K562 (cell line): Measurements from ENCODE around the gene RXFP1. TPM values are rescaled to one million over a fixed set of nuclear protein-coding genes. Genes with fewer than 3 reads are reported as not detected.
"Not testable (repeated sequence)": the region's sequence is repeated elsewhere in the genome, so short reads cannot be mapped to it uniquely, and the experiment has no call there.

ENCODE experiments used
- ATF1 ChIP-seq, 2 experiments: fragments of 450-650 bp in 1 of 2; IDR thresholded peaks; 2 replicates each; pipeline ENCODE4 v1.6.1; 2016; ENCODE audit warnings: missing compliant biosample characterization in 1 of 2, missing genetic modification characterization in 1 of 2
- CCNT2 ChIP-seq: IDR thresholded peaks from 2 replicates; pipeline ENCODE4 v1.6.1; 2011; ENCODE audit warnings: borderline replicate concordance, low read depth, mild to moderate bottlenecking, moderate library complexity, mixed read lengths, low read length; ENCODE audit not compliant: insufficient read length; ENCODE audit errors: extremely low read depth
- DACH1 ChIP-seq: fragments of 450-650 bp; IDR thresholded peaks from 2 replicates; pipeline ENCODE4 v1.6.1; 2018; ENCODE audit not compliant: partially characterized antibody
- DPF2 ChIP-seq: fragments of 450-650 bp; IDR thresholded peaks from 2 replicates; pipeline ENCODE4 v1.6.1; 2016
- ESRRA ChIP-seq: fragments of 450-650 bp; IDR thresholded peaks from 2 replicates; pipeline ENCODE4 v1.6.1; 2014; ENCODE audit warnings: low read depth, mild to moderate bottlenecking, moderate library complexity, borderline replicate concordance
- FOXK2 ChIP-seq, 2 experiments: fragments of 450-650 bp; IDR thresholded peaks in 1 of 2; conservative IDR thresholded peaks in 1 of 2; 2 replicates each; pipeline ENCODE4 v1.6.1; 2016; ENCODE audit warnings: low read depth in 2 of 2, mild to moderate bottlenecking in 1 of 2
- GATA2 ChIP-seq: sonication (generic); formaldehyde crosslinking; IDR thresholded peaks from 2 replicates; pipeline ENCODE4 v1.4.0; 2020; ENCODE audit warnings: mild to moderate bottlenecking, missing genetic modification reagents
- HNRNPLL ChIP-seq: fragments of 200-400 bp; formaldehyde crosslinking; IDR thresholded peaks from 2 replicates; pipeline ENCODE4 v1.6.1; 2017; ENCODE audit warnings: low read length, low read depth, mild to moderate bottlenecking; ENCODE audit not compliant: poor library complexity, severe bottlenecking
- KDM1A ChIP-seq, 2 experiments: fragments of 450-650 bp; IDR thresholded peaks; 2 replicates each; pipeline ENCODE4 v1.6.1; 2016; ENCODE audit warnings: mild to moderate bottlenecking in 2 of 2
- NCOR1 ChIP-seq: fragments of 450-650 bp; IDR thresholded peaks from 2 replicates; pipeline ENCODE4 v1.6.1; 2016; ENCODE audit warnings: mild to moderate bottlenecking, moderate library complexity
- NR2C2 ChIP-seq, 2 experiments: fragments of 200-800 bp in 1 of 2; sonication (Bioruptor generic) in 1 of 2; sonication (generic) in 1 of 2; formaldehyde crosslinking in 1 of 2; IDR thresholded peaks; 2 replicates each; pipeline versions ENCODE4 v1.6.1 to v1.8.0; 2016 to 2022; ENCODE audit warnings: mild to moderate bottlenecking in 1 of 2, missing compliant biosample characterization in 1 of 2, missing genetic modification characterization in 1 of 2, missing genetic modification reagents in 1 of 2
- RCOR1 ChIP-seq, 2 experiments: IDR thresholded peaks; 2 replicates each; pipeline ENCODE4 v1.6.1; 2012; ENCODE audit warnings: low read depth in 2 of 2, low read length in 2 of 2, borderline replicate concordance in 1 of 2, improper control_type of control experiment in 1 of 2
- SMARCE1 ChIP-seq: fragments of 450-650 bp; IDR thresholded peaks from 2 replicates; pipeline ENCODE4 v1.7.1; 2016; ENCODE audit warnings: mild to moderate bottlenecking
- TAF7 ChIP-seq: fragments of 450-650 bp; IDR thresholded peaks from 2 replicates; pipeline ENCODE4 v1.6.1; 2016; ENCODE audit warnings: missing genetic modification characterization, missing compliant biosample characterization
- TBL1XR1 ChIP-seq, 2 experiments: IDR thresholded peaks; 2 replicates each; pipeline ENCODE4 v1.6.1; 2012; ENCODE audit warnings: improper control_type of control experiment in 2 of 2, low read length in 2 of 2, mild to moderate bottlenecking in 1 of 2
- TCF3 ChIP-seq: sonication (generic); formaldehyde crosslinking; IDR thresholded peaks from 2 replicates; pipeline ENCODE4 v1.4.0; 2020; ENCODE audit warnings: mild to moderate bottlenecking, missing genetic modification reagents
- TRIM24 ChIP-seq, 2 experiments: fragments of 450-650 bp; IDR thresholded peaks; 2 replicates each; pipeline ENCODE4 v1.6.1; 2016
- ZEB2 ChIP-seq: fragments of 450-650 bp; IDR thresholded peaks from 2 replicates; pipeline ENCODE4 v1.6.1; 2016
- ZNF431 ChIP-seq: sonication (generic); formaldehyde crosslinking; IDR thresholded peaks from 2 replicates; pipeline ENCODE4 v1.8.0; 2022; ENCODE audit warnings: mild to moderate bottlenecking, missing genetic modification reagents
- ZNF644 ChIP-seq: fragments of 200-800 bp; sonication (Bioruptor generic); IDR thresholded peaks from 2 replicates; pipeline ENCODE4 v1.6.1; 2016; ENCODE audit warnings: low read depth, missing genetic modification characterization, missing compliant biosample characterization
- polyA plus RNA-seq, 8 experiments: library from polyadenylated mRNA; depleted of rRNA in 4 of 8; stranded (reverse) in 5 of 8; unstranded in 3 of 8; fragments of >200 nt; fragmentation: Nextera tagmentation in 2 of 8; fragmentation: Illumina TruSeq in 1 of 8; extraction: Ambion mirVana in 2 of 8; extraction: Trizol in 1 of 8; gene quantifications; 2 replicates each; pipeline versions ENCODE4 v1.2.1 to v1.2.3, GENCODE V29; 2011 to 2014; ENCODE audit warnings: inconsistent platforms in 1 of 8, missing spikeins in 1 of 8
- total RNA-seq, 7 experiments: library from RNA; depleted of rRNA in 6 of 7; stranded (reverse); fragments of >200 nt in 6 of 7; fragmentation: Illumina TruSeq in 2 of 7; extraction: Trizol in 2 of 7; gene quantifications; 2 replicates each; pipeline versions ENCODE4 v1.2.1 to v1.2.3, GENCODE V29; 2011 to 2021; ENCODE audit warnings: low replicate concordance in 1 of 7
- TF ChIP-seq, protein P1 (sequence below), 2 experiments: fragments of 450-650 bp in 1 of 2; sonication (generic) in 1 of 2; formaldehyde crosslinking in 1 of 2; IDR thresholded peaks in 1 of 2; conservative IDR thresholded peaks in 1 of 2; 2 replicates each; pipeline versions ENCODE4 v1.6.1 to v1.8.1; 2016 to 2023; ENCODE audit warnings: mild to moderate bottlenecking in 2 of 2, moderate library complexity in 2 of 2, inconsistent platforms in 1 of 2, missing genetic modification reagents in 1 of 2
- TF ChIP-seq, protein P2 (sequence below): fragments of 450-650 bp; IDR thresholded peaks from 2 replicates; pipeline ENCODE4 v1.6.1; 2017; ENCODE audit warnings: antibody characterized with exemption, mild to moderate bottlenecking

RXFP1 gene
- total and polyA plus RNA-seq, 9 of the 15 experiments (the other 6 are each of a cell fraction or from before 2014, with no cell fraction given), result 0.03 to 0.06 (median 0.04) TPM; not detected in 6

DNA sequence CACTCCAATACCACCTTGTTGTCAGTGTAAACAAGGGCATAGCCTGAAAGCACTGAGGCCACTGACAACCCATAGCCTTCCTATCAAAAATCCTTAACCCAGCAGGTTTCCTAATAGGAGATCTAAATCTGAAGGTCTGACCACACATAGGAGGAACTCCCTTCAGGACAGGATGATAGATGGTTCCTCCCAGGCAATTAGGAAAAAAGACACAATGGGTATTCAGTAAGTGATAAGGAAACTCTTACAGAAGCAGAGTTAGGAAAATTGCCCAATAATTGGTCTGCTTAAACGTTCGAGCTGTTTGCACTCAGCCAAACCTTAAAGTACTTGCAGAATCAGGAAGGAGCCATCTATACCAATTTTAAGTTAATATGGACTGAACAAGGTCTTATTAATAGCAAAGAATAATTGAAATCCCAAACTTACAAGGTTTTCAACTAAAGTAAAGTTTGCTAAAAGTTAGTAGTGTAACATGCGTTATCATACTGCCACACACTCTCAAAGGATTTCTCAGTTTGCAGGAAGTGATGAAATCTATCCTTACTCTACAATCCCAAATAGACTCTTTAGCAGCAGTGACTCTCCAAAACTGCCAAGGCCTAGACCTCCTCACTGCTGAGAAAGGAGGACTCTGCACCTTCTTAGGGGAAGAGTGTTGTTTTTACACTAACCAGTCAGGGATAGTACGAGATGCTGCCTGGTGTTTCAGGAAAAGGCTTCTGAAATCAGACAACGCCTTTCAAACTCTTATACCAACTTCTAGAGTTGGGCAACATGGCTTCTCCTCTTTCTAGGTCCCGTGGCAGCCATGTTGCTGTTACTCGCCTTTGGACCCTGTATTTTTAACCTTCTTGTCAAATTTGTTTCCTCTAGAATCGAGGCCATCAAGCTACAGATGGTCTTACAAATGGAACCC, 142.3 kb downstream of the RXFP1 start (continued):
- TF ChIP-seq ZNF431, result peak; percentile 34; the same call in 1 of the 2 replicates
- TF ChIP-seq GATA2 (CRISPR knock-in tag), result peak; percentile 19; the same call in 1 of the 2 replicates
- TF ChIP-seq ZNF644 (tag), result peak; percentile 64; the same call in 1 of the 2 replicates
- TF ChIP-seq RCOR1 (IDR thresholded peaks at IDR 0.05; ENCODE audit: borderline replicate concordance in 1 of 2, low read depth in 2 of 2, low read length in 2 of 2), result peak in 1 of 2 experiments; percentile 82; a peak in 2 of 4 replicates
- TF ChIP-seq ATF1, NR2C2 (CRISPR knock-in tag; IDR thresholded peaks at IDR 0.05): not testable (repeated sequence)
- peak; percentile 32; the same call in 1 of the 2 replicates for TF ChIP-seq ATF1 (tag; IDR thresholded peaks at IDR 0.05)
- TF ChIP-seq TAF7, result 0 out of 2 replicates have a peak, but pooled peaks have one; percentile 14
- peak; percentile 85 for TF ChIP-seq DPF2
- peak; percentile 19 for TF ChIP-seq CCNT2
- peak; percentile 56; the same call in 1 of the 2 replicates for TF ChIP-seq ESRRA
- TF ChIP-seq NCOR1, result 0 out of 2 replicates have a peak, but pooled peaks have one; percentile 49
- TF ChIP-seq TRIM24 (IDR thresholded peaks at IDR 0.05), result peak; percentile 5 to 61; a peak in 3 of 4 replicates
- peak; percentile 71 for TF ChIP-seq SMARCE1
- TF ChIP-seq HNRNPLL, result peak; percentile 31
- TF ChIP-seq FOXK2 (conservative IDR thresholded peaks at IDR 0.05 in 1 of 2, IDR thresholded peaks at IDR 0.05 in 1 of 2; ENCODE audit: low read depth in 2 of 2), result peak; percentile 58 to 67; a peak in 1 of 4 replicates
- TF ChIP-seq, protein P1, sequence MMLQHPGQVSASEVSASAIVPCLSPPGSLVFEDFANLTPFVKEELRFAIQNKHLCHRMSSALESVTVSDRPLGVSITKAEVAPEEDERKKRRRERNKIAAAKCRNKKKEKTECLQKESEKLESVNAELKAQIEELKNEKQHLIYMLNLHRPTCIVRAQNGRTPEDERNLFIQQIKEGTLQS (IDR thresholded peaks at IDR 0.05), result peak; percentile 77
- TF ChIP-seq, protein P1 (CRISPR knock-in tag; conservative IDR thresholded peaks at IDR 0.05), result not testable (repeated sequence)
- 0 out of 2 replicates have a peak, but pooled peaks have one; percentile 14 for TF ChIP-seq NR2C2 (tag; IDR thresholded peaks at IDR 0.05)
- TF ChIP-seq ZEB2, result peak; percentile 63
- TF ChIP-seq TCF3 (CRISPR knock-in tag), result peak; percentile 70
- peak; percentile 68 for TF ChIP-seq DACH1
- TF ChIP-seq TBL1XR1 (IDR thresholded peaks at IDR 0.05; ENCODE audit: low read length in 2 of 2), result peak in 1 of 2 experiments; percentile 20; a peak in 1 of 4 replicates
- TF ChIP-seq KDM1A (IDR thresholded peaks at IDR 0.05), result peak; percentile 18 to 53; a peak in 2 of 4 replicates
- TF ChIP-seq, protein P2, sequence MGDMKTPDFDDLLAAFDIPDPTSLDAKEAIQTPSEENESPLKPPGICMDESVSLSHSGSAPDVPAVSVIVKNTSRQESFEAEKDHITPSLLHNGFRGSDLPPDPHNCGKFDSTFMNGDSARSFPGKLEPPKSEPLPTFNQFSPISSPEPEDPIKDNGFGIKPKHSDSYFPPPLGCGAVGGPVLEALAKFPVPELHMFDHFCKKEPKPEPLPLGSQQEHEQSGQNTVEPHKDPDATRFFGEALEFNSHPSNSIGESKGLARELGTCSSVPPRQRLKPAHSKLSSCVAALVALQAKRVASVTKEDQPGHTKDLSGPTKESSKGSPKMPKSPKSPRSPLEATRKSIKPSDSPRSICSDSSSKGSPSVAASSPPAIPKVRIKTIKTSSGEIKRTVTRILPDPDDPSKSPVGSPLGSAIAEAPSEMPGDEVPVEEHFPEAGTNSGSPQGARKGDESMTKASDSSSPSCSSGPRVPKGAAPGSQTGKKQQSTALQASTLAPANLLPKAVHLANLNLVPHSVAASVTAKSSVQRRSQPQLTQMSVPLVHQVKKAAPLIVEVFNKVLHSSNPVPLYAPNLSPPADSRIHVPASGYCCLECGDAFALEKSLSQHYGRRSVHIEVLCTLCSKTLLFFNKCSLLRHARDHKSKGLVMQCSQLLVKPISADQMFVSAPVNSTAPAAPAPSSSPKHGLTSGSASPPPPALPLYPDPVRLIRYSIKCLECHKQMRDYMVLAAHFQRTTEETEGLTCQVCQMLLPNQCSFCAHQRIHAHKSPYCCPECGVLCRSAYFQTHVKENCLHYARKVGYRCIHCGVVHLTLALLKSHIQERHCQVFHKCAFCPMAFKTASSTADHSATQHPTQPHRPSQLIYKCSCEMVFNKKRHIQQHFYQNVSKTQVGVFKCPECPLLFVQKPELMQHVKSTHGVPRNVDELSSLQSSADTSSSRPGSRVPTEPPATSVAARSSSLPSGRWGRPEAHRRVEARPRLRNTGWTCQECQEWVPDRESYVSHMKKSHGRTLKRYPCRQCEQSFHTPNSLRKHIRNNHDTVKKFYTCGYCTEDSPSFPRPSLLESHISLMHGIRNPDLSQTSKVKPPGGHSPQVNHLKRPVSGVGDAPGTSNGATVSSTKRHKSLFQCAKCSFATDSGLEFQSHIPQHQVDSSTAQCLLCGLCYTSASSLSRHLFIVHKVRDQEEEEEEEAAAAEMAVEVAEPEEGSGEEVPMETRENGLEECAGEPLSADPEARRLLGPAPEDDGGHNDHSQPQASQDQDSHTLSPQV, result 0 out of 2 replicates have a peak, but pooled peaks have one; percentile 64
